Fibroblast of skin of scalp (primary cell): ENCODE results near the gene TRAPPC10.

Experiments used
- DNase-seq: peaks from one replicate; pipeline ENCODE4 v3.0.0-alpha.2; 2013

The TRAPPC10 gene

GRCh38 chr21:44005593-44005992 is 6.5 kb upstream of the TRAPPC10 start:
- DNase-seq, result no peak

- DNase-seq, result peak; percentile 85
Measured at GRCh38 chr21:44006017-44006619, 6.0 kb upstream of the TRAPPC10 start.

- peak; percentile 70 for DNase-seq
Measured at GRCh38 chr21:44006656-44007055, 5.5 kb upstream of the TRAPPC10 start.

- DNase-seq, result no peak
Measured at GRCh38 chr21:44010429-44010828, 1.7 kb upstream of the TRAPPC10 start.

GRCh38 chr21:44011123-44011522 is 986 bp upstream of the TRAPPC10 start:
- DNase-seq, result no peak

- DNase-seq, result peak; percentile 13
Measured at GRCh38 chr21:44012474-44013379, 618 bp downstream of the TRAPPC10 start.

GRCh38 chr21:44013380-44014088 is 1.4 kb downstream of the TRAPPC10 start:
- no peak for DNase-seq

GRCh38 chr21:44017601-44018000 is 5.5 kb downstream of the TRAPPC10 start:
- no peak for DNase-seq

GRCh38 chr21:44018127-44018526 is 6.0 kb downstream of the TRAPPC10 start:
- no peak for DNase-seq

GRCh38 chr21:44018813-44019567 is 6.9 kb downstream of the TRAPPC10 start:
- DNase-seq, result no peak

- no peak for DNase-seq
Measured at GRCh38 chr21:44019568-44019958, 7.5 kb downstream of the TRAPPC10 start.

GRCh38 chr21:44020551-44020950 is 8.4 kb downstream of the TRAPPC10 start:
- no peak for DNase-seq

- no peak for DNase-seq
Measured at GRCh38 chr21:44021064-44021463, 9.0 kb downstream of the TRAPPC10 start.

GRCh38 chr21:44024257-44024656 is 12.1 kb downstream of the TRAPPC10 start:
- DNase-seq, result no peak

- peak; percentile 60 for DNase-seq
Measured at GRCh38 chr21:44024887-44025353, 12.8 kb downstream of the TRAPPC10 start.

GRCh38 chr21:44027607-44028286 is 15.6 kb downstream of the TRAPPC10 start:
- DNase-seq, result no peak

GRCh38 chr21:44028287-44028659 is 16.2 kb downstream of the TRAPPC10 start:
- no peak for DNase-seq

- DNase-seq, result no peak
Measured at GRCh38 chr21:44029460-44030087, 17.5 kb downstream of the TRAPPC10 start.

- DNase-seq, result no peak
Measured at GRCh38 chr21:44035244-44035643, 23.1 kb downstream of the TRAPPC10 start.

GRCh38 chr21:44038063-44038462 is 26.0 kb downstream of the TRAPPC10 start:
- DNase-seq, result no peak

- no peak for DNase-seq
Measured at GRCh38 chr21:44039828-44040227, 27.7 kb downstream of the TRAPPC10 start.
